HG03469 (cell line): ENCODE results near the gene EXOC3L1.

Experiments
- ATAC-seq: cut with Tn5 transposase; IDR thresholded peaks from one replicate; pipeline ENCODE4 v1.9.1; 2021; ENCODE audit warnings: mild to moderate bottlenecking, moderate library complexity, moderate number of reproducible peaks; ENCODE audit not compliant: unreplicated experiment

EXOC3L1 gene

GRCh38 chr16:67150047-67150832, 39.7 kb downstream of the EXOC3L1 start:
- ATAC-seq, result no peak

GRCh38 chr16:67149276-67150046, 40.5 kb downstream of the EXOC3L1 start:
- ATAC-seq, result no peak

- no peak for ATAC-seq
Observed at GRCh38 chr16:67148656-67149275, 41.2 kb downstream of the EXOC3L1 start.

- no peak for ATAC-seq
Observed at GRCh38 chr16:67148221-67148620, 41.7 kb downstream of the EXOC3L1 start.

GRCh38 chr16:67147437-67148140, 42.3 kb downstream of the EXOC3L1 start:
- no peak for ATAC-seq

- no peak for ATAC-seq
Observed at GRCh38 chr16:67146523-67147357, 43.2 kb downstream of the EXOC3L1 start.

GRCh38 chr16:67145746-67146145, 44.2 kb downstream of the EXOC3L1 start:
- ATAC-seq, result no peak

GRCh38 chr16:67144943-67145342, 45.0 kb downstream of the EXOC3L1 start:
- ATAC-seq, result no peak

- no peak for ATAC-seq
Observed at GRCh38 chr16:67142342-67142741, 47.6 kb downstream of the EXOC3L1 start.

- no peak for ATAC-seq
Observed at GRCh38 chr16:67141391-67141790, 48.5 kb downstream of the EXOC3L1 start.

GRCh38 chr16:67137605-67138004, 52.3 kb downstream of the EXOC3L1 start:
- no peak for ATAC-seq
